Measurements from ENCODE around the gene RTP3. TPM values are rescaled to one million over a fixed set of nuclear protein-coding genes. Genes with fewer than 3 reads are reported as not detected.

RTP3 gene
- total RNA-seq, result not detected
- long read RNA-seq, result 0 reads

GRCh38 chr3:46497556-46498265, at the start of gene RTP3:
Gene RTP3, plus strand, starts transcription at chr3:46497976. Its CDS starts 87 bp downstream, at chr3:46498063.
- no peak for ATAC-seq
- intact Hi-C loops (cut with micrococcal nuclease), result loop anchor here (10.0 kb wide), 1 partner anchor 47 kb away; no protein-coding TSS in a partner anchor
- no peak for DNase-seq

DNA sequence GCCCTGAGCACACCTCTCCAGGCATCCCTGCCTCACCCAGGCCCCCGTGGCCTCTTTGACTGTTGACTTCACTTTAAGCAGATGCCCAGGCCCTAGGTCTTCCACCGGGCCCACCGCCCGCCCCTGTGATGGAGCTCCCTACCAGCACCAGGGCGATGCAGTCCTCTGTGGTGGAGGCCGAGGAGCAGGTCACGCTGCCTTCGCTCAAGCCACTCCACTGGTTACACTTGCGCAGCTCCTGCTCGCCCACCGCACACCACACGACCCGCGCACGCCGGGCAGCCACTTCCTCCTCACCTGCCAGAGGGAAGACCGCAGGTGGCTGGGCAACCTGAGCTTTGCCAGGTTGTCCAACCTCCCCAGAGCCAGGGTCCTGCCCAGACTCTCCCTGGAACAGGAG, 49.1 kb upstream of the RTP3 start:
- intact Hi-C loops (cut with micrococcal nuclease), result no loop called here
- ATAC-seq, result no peak

GRCh38 chr3:46449755-46450552, 47.8 kb upstream of the RTP3 start:
- ATAC-seq (peak; percentile 43), DNase-seq (no peak)
- intact Hi-C loops (cut with micrococcal nuclease), result no loop called here

More for the DNA sequence above, 49.1 kb upstream of the RTP3 start:
- no peak for DNase-seq

GRCh38 chr3:46453526-46454208, 44.1 kb upstream of the RTP3 start:
- intact Hi-C loops (cut with micrococcal nuclease), result no loop called here
- no peak for DNase-seq
- no peak for ATAC-seq

DNA sequence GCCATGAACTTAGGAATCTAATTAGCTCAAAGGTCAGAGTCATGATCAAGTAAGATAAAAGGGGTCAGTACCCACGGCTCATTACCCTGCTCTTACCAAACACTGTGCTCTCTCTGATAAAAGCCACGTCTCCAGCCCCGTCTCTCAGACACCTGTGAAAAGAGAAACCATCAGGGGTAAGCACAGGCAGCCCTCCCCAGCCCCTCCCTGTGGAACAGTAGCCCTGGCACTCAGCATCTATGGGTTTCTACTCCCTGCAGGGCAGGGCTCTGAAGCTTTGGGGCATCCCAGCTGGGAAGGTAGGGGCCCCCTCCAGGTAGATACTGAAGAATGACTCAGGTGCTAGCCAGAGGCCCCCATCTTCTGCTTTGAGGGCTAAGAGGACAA, 43.6 kb upstream of the RTP3 start:
- ATAC-seq (no peak), DNase-seq (no peak)
- intact Hi-C loops (cut with micrococcal nuclease), result no loop called here

- no peak for DNase-seq
- intact Hi-C loops (cut with micrococcal nuclease), result no loop called here
- no peak for ATAC-seq
Observed at GRCh38 chr3:46454606-46455005, 43.2 kb upstream of the RTP3 start.

DNA sequence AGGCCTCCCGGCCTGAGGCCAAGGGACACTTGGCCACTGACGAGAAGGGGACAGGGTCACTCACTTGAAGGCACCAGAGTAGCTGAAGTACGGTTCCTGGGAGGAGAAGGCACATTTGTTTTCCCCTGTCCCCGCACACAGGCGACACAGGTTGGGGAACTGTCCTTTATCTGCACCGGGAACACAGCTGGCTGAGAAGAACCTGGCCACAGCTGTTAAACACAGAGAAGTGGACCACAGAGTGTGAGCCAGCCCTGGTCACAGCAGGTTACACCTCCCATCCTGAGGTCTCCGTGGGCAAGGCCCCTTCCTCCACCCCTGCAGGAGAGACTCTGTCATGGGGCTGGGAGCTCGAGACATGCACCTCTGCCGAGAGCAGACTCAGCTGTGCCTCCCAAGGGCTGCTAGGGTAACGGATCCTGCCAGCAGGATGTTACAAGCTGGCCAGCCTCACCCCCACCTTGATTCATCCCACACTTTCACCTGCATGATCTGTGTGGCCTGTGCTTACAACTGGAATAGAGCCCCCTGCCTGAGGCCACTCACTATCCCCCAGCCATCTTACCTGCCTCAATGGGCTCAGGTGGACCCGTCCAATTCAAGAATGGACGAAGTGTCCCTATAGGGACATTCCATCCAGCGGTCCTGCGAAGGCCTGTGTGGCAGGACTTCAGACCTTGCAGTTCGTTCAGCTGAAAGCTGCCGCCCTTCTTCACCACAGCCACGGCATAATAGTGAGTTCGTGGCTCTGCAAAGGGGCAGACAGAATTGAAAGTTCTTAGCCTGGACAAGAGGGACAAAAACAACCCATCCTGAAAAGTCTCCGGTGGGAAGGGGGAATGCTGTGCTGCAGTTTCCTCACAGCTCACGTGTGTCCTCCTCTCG, 42.3 kb upstream of the RTP3 start:
- DNase-seq, result no peak
- no peak for ATAC-seq
- intact Hi-C loops (cut with micrococcal nuclease), result no loop called here

DNA sequence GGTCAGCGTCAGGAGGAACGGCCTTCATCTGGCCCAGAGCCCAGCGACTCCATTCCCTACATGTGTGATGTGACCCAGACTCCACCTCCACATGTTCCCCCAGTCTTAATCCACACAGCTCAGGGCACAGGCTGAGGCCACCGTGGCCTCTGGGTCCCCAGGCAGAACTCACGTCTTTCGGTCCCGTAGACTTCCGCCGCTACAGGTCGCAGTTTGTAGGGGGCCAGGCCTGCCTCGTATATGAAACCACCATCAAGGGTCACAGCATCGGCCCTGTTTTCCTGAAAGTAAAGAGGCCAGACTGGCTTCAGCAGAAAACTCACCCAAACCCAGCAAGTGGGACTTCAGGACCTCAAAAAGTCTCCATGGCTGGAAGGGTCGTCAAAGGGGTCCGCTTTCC, 41.7 kb upstream of the RTP3 start:
- ATAC-seq (no peak), DNase-seq (no peak)
- intact Hi-C loops (cut with micrococcal nuclease), result no loop called here

GRCh38 chr3:46460051-46460450, 37.7 kb upstream of the RTP3 start:
- intact Hi-C loops (cut with micrococcal nuclease), result no loop called here
- DNase-seq, result no peak
- no peak for ATAC-seq

DNA sequence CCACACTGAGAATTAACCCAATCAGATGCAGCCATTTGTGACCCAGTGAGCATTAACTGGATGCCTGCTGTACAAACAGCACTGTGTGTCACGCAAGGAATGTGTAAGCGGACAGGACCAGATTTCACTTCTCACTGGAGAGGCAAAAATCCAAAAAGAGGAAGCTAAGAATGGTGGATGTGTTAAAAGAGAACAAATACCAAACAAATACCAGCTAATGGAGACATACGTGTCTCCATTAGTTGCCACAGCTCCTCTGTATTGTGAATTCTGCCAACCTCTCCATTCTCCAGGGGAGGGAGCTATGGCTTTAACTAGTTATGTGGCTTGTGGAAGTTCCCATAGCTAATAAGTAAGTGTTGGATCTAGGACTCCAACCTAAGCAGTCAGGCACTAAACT, 35.7 kb upstream of the RTP3 start:
- intact Hi-C loops (cut with micrococcal nuclease), result no loop called here
- ATAC-seq (peak; percentile 16), DNase-seq (no peak)

- DNase-seq, result no peak
- peak; percentile 7 for ATAC-seq
- intact Hi-C loops (cut with micrococcal nuclease), result no loop called here
Observed at GRCh38 chr3:46462511-46462910, 35.3 kb upstream of the RTP3 start.

GRCh38 chr3:46463120-46463867, 34.5 kb upstream of the RTP3 start:
- intact Hi-C loops (cut with micrococcal nuclease), result no loop called here
- peak; percentile 48 for DNase-seq

GRCh38 chr3:46463868-46464241, 33.9 kb upstream of the RTP3 start:
- intact Hi-C loops (cut with micrococcal nuclease), result no loop called here
- ATAC-seq (no peak), DNase-seq (no peak)

More at GRCh38 chr3:46463120-46463867, 34.5 kb upstream of the RTP3 start:
- peak; percentile 56 for ATAC-seq

DNA sequence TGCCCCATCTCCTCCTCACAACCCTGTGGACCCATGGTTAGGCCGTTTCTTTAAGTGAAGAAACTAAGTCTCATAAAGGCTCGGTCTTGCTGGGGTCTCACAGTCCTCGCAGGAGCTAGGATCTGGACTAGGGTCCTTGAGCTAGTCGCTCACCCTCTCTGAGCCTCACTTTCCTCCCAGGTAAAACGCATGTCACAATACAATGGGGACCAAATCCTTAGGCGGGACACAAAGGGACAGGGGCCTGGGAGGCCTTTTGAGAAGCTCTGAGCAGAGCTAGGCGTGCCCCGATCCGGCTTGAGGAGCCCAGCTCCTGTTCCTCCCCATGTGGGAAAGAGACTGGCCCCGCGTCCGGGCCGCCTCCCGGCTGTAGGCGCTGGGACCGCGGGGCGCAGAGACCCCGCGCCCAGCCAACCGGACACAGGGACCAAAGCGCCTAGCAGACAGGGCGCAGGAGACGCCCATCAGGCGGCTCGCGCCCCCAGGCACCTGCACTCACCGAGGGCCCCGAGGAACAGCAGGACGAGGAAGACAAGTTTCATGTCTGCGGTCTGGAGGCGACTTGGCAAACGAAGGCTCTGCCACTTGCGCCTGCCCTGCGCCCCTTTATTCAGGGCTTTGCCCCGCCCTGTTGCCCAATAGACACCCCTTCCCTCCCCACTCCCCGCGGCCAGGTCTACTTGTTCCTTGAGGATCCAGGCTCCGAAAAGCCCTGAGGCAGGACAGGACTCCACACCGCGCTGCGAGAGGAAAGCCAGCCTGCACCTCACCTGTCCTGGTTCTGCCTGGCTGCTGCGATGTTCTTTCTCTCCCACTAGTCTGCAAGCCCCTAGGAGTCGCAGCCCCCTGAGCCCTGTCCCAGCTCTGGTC, 33.2 kb upstream of the RTP3 start, which contains the start of gene LTF:
Gene LTF, minus strand, starts transcription at position 580 of the 870 bp plus-strand sequence. Its CDS starts 38 bp downstream, at position 542.
- intact Hi-C loops (cut with micrococcal nuclease), result no loop called here
- DNase-seq (no peak), ATAC-seq (no peak)

DNA sequence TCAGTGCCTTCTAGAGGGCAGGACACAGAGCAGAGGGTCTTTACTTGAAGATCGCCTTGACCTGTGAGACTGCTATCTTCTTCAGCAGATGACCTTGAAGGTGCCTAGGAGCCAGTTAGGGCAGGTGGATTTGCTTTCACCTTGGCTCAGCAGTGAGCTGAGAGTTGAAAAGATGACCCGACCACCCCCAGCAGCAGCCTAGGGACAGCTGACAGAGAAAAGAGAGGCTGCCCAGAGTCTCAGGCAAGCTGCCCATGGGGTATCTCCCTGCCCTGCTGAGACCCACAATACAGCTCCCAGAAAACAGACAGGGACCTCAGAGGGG, 32.6 kb upstream of the RTP3 start:
- intact Hi-C loops (cut with micrococcal nuclease), result no loop called here
- DNase-seq (no peak), ATAC-seq (no peak)

DNA sequence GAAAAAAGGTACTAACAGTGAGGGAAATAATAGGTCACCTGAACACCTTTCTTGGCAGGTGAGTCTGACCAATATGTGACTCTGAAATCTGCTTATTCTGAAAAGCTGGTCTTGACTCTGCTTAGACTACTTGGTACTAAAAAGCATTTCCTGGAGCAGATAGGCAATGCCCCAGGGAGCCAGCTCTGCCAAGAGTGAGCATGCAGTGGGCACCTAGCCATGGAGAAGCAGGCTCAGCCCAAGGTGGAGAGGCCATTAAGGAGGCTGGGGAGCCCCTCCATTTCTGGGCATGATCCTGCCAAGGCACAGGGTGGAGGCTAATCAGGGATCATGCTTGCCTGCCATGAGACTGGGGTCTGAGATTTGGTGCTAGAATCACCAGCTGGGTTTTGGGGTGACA, 31.5 kb upstream of the RTP3 start:
- peak; percentile 54 for DNase-seq
- no peak for ATAC-seq
- intact Hi-C loops (cut with micrococcal nuclease), result no loop called here

GRCh38 chr3:46466871-46467403, 30.8 kb upstream of the RTP3 start:
- intact Hi-C loops (cut with micrococcal nuclease), result no loop called here
- ATAC-seq (no peak), DNase-seq (no peak)
